ENCODE measurements around the gene HOMER2.

The HOMER2 gene

GRCh38 chr15:82862886-82863285, 89.6 kb downstream of the HOMER2 start:
- no peak for ATAC-seq
- TF ChIP-seq TSHZ2 (CRISPR knock-in tag; IDR thresholded peaks at IDR 0.05) = no peak
- no peak for TF ChIP-seq TOX (CRISPR knock-in tag; IDR thresholded peaks at IDR 0.05; ENCODE audit: borderline replicate concordance)
- TF ChIP-seq ESRRG (CRISPR knock-in tag; IDR thresholded peaks at IDR 0.05) = no peak
- no peak for TF ChIP-seq ZC3H10 (CRISPR knock-in tag; IDR thresholded peaks at IDR 0.05)
- no peak for TF ChIP-seq CSRNP3 (CRISPR knock-in tag; IDR thresholded peaks at IDR 0.05)
- no peak for TF ChIP-seq SNAI2 (CRISPR knock-in tag; IDR thresholded peaks at IDR 0.05)
- no peak for TF ChIP-seq ZNF565 (CRISPR knock-in tag; conservative IDR thresholded peaks at IDR 0.05; ENCODE audit: low read depth)
- no peak for TF ChIP-seq ISL1 (CRISPR knock-in tag; IDR thresholded peaks at IDR 0.05)
- no peak for TF ChIP-seq RARB (CRISPR knock-in tag; IDR thresholded peaks at IDR 0.05)
- no peak for TF ChIP-seq CSDC2 (CRISPR knock-in tag; IDR thresholded peaks at IDR 0.05)
- TF ChIP-seq ZNF70 (CRISPR knock-in tag; IDR thresholded peaks at IDR 0.05) = no peak
- TF ChIP-seq PPARA (CRISPR knock-in tag; IDR thresholded peaks at IDR 0.05; ENCODE audit: borderline replicate concordance) = no peak

GRCh38 chr15:82858932-82859331, 93.6 kb downstream of the HOMER2 start:
- no peak for ATAC-seq
- no peak for TF ChIP-seq PATZ1 (CRISPR knock-in tag; IDR thresholded peaks at IDR 0.05; ENCODE audit: borderline replicate concordance)
- TF ChIP-seq TCF4 (CRISPR knock-in tag; IDR thresholded peaks at IDR 0.05; ENCODE audit: borderline replicate concordance) = no peak
- no peak for TF ChIP-seq BACH2 (CRISPR knock-in tag; IDR thresholded peaks at IDR 0.05; ENCODE audit: borderline replicate concordance)
- no peak for TF ChIP-seq ZNF565 (CRISPR knock-in tag; conservative IDR thresholded peaks at IDR 0.05; ENCODE audit: low read depth)
- TF ChIP-seq ZNF8 (CRISPR knock-in tag; IDR thresholded peaks at IDR 0.05) = no peak
- no peak for TF ChIP-seq ZC3H10 (CRISPR knock-in tag; IDR thresholded peaks at IDR 0.05)
- TF ChIP-seq ARNTL (CRISPR knock-in tag; IDR thresholded peaks at IDR 0.05; ENCODE audit: borderline replicate concordance, low read depth) = no peak
- no peak for TF ChIP-seq CSDC2 (CRISPR knock-in tag; IDR thresholded peaks at IDR 0.05)
- no peak for TF ChIP-seq RARB (CRISPR knock-in tag; IDR thresholded peaks at IDR 0.05)
- no peak for TF ChIP-seq ZFP30 (CRISPR knock-in tag; IDR thresholded peaks at IDR 0.05)
- no peak for TF ChIP-seq ZNF70 (CRISPR knock-in tag; IDR thresholded peaks at IDR 0.05)
- no peak for TF ChIP-seq SNAI2 (CRISPR knock-in tag; IDR thresholded peaks at IDR 0.05)
- TF ChIP-seq CSRNP3 (CRISPR knock-in tag; IDR thresholded peaks at IDR 0.05) = no peak
- TF ChIP-seq ESRRG (CRISPR knock-in tag; IDR thresholded peaks at IDR 0.05) = no peak
- no peak for TF ChIP-seq POU6F1 (CRISPR knock-in tag; IDR thresholded peaks at IDR 0.05; ENCODE audit: borderline replicate concordance, low read depth)
- no peak for TF ChIP-seq CREB5 (CRISPR knock-in tag; IDR thresholded peaks at IDR 0.05; ENCODE audit: low read depth)
- no peak for TF ChIP-seq ISL1 (CRISPR knock-in tag; IDR thresholded peaks at IDR 0.05)
- TF ChIP-seq ZFP3 (CRISPR knock-in tag; IDR thresholded peaks at IDR 0.05) = no peak
- no peak for TF ChIP-seq GLIS3 (CRISPR knock-in tag; IDR thresholded peaks at IDR 0.05)

Measured in SK-N-SH treated with all-trans-retinoic acid at 6 μM for 48 hours (cell line).